AG04450 (cell line): ENCODE measurements around the gene AMOTL2. TPM values are rescaled to one million over a fixed set of nuclear protein-coding genes. Genes with fewer than 3 reads are reported as not detected.
A peak's percentile ranks its signal among the peaks of the same experiment; 100 is the strongest.

Experiments
- CTCF ChIA-PET: fragments of 300-600, 350-600 bp; formaldehyde crosslinking; extraction: SDS; loops from one replicate; lab custom pipeline; 2022; ENCODE audit warnings: antibody characterized with exemption, inconsistent platforms; lab: Charles Lee
- POLR2A ChIA-PET: fragments of 350-600 bp; formaldehyde crosslinking; extraction: SDS; loops from one replicate; lab custom pipeline; 2021; ENCODE audit warnings: antibody characterized with exemption, inconsistent platforms; lab: Yijun Ruan, JAX
- DNase-seq: peaks from one replicate; pipeline ENCODE4 v3.0.0-alpha.2; 2011; ENCODE audit warnings: low read depth, low spot score
- H3K27ac ChIP-seq: one replicate; pipeline ENCODE4 v1.5.1; 2012; ENCODE audit warnings: low read depth, low read length, control low read depth
- H3K27me3 ChIP-seq: one replicate; pipeline ENCODE4 v1.6.0; 2012; ENCODE audit warnings: low read length; ENCODE audit not compliant: control insufficient read depth, insufficient read depth
- H3K4me3 ChIP-seq: 2 replicates; pipeline ENCODE4 v1.5.1; 2011; ENCODE audit warnings: mild to moderate bottlenecking, low read depth, low read length, control low read depth
- H3K9me3 ChIP-seq: 2 replicates; pipeline ENCODE4 v1.5.1; 2012; ENCODE audit warnings: low read length; ENCODE audit not compliant: control insufficient read depth, insufficient read depth
- polyA plus RNA-seq: library from polyadenylated mRNA; depleted of rRNA; stranded (reverse); fragments of >200 nt; gene quantifications from 2 replicates; pipeline ENCODE4 v1.2.3, GENCODE V29; 2011
- TF ChIP-seq, protein P1 (sequence below): IDR thresholded peaks from 2 replicates; pipeline ENCODE4 v1.5.1; 2011; ENCODE audit warnings: low read depth, low read length, control low read depth, inconsistent platforms

Gene AMOTL2
- polyA plus RNA-seq, 1 experiment = 74.5 TPM

DNA sequence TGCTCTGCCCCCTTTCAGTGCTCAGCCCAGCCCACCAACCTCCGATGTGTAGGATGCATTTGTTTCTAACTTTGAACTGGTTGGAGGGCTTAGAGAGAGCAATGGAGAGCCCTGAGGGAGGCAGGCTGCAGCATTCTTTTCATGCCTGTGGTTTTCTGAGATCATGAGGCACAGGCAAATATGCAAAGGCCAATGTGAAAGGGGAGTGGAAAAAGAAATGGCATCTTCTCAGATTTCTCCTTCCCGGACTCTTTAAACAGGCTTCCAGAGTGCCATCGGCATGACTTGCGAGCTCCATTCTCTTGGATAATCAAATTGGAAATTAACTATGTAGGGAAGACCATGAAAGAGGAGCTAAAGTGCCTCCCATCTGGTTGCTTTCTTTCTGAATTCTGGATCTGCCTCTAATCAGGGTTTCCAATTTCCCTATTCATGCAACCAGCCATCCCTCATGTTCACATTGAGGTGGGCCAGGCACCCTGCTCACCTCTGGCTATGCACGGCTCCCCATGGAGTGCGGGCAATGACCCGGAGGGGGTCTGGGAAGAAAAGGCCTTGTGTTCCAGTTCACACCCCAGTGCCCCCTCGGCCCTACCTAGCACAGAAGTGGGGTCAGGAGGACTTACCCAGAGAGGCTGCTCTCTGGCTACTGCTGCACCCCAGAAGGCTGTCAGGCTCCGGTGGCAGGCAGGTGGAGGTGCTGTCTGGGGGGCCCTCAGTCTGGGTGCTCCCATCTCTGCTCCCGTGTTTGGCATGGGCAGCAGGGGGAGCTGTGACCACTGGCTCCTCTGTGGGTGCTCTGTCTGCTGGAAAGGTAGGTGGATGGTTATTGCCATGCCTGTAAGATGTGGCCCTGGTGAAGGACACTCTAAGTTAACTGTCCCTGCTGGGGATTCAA, 16.1 kb downstream of the AMOTL2 start:
- Histone ChIP-seq H3K4me3 (peak overlapping the region; percentile 13; the same call in 1 of the 2 replicates), H3K27me3 (no peaks in the 10 kb centered on the region), H3K9me3 (no peaks in the 10 kb centered on the region; the same call in 1 of the 2 replicates), H3K27ac (peak overlapping the region; percentile 98)
- CTCF ChIA-PET = interaction anchor here (0.5 to 6.9 kb wide), 12 partner anchors 25 to 135 kb away, joined by 3 to 55 read pairs (median 4); no protein-coding TSS in a partner anchor
- DNase-seq = peak; percentile 96
- POLR2A ChIA-PET = interaction anchor here (1.0 to 5.3 kb wide), 16 partner anchors 8 to 127 kb away, joined by 3 to 53 read pairs (median 4); partner anchors contain the start of gene AMOTL2
- TF ChIP-seq, protein P1, sequence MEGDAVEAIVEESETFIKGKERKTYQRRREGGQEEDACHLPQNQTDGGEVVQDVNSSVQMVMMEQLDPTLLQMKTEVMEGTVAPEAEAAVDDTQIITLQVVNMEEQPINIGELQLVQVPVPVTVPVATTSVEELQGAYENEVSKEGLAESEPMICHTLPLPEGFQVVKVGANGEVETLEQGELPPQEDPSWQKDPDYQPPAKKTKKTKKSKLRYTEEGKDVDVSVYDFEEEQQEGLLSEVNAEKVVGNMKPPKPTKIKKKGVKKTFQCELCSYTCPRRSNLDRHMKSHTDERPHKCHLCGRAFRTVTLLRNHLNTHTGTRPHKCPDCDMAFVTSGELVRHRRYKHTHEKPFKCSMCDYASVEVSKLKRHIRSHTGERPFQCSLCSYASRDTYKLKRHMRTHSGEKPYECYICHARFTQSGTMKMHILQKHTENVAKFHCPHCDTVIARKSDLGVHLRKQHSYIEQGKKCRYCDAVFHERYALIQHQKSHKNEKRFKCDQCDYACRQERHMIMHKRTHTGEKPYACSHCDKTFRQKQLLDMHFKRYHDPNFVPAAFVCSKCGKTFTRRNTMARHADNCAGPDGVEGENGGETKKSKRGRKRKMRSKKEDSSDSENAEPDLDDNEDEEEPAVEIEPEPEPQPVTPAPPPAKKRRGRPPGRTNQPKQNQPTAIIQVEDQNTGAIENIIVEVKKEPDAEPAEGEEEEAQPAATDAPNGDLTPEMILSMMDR = peak; percentile 41; the same call in 1 of the 2 replicates

DNA sequence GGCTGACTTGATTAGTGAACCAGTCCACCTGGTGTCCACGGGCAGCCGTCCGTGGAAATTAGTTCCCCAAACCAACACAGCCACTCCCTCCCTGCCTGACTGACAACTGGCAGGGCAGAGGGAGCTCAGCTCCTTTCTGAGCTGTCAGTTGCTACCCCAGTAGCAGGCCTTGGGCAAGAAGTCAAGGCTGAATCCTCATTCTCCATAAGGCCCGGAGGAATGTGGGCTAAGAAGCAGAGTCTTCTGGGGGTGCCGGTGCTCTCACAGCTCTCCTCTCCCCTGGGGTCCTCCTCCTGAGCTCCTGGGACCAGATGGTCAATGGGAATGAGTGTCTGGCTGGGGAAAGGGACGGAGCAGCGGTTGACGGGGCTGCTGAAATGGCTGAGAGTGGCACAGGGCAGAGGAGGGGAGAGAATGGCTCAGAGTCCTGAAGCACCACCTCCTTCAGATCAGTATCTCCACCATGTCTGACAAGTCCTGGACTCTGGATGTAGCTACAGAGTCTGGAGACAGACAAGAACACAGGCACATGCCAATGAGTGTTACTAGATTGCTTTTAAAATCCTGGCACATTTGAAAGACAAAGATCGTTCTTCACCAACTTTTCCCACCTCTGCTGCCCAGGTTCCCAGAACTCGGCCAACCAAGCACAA, 16.9 kb downstream of the AMOTL2 start:
- H3K9me3 ChIP-seq = no peaks in the 10 kb centered on the region; the same call in 1 of the 2 replicates
- TF ChIP-seq, protein P1 = no peak
- no peak for DNase-seq
- H3K27me3 ChIP-seq = no peaks in the 10 kb centered on the region
- ChIA-PET POLR2A (interaction anchor here (1.0 to 6.3 kb wide), 16 partner anchors 8 to 127 kb away, joined by 3 to 53 read pairs (median 4); partner anchors contain the start of gene AMOTL2), CTCF (interaction anchor here (0.5 to 6.9 kb wide), 11 partner anchors 25 to 146 kb away, joined by 3 to 55 read pairs (median 5); no protein-coding TSS in a partner anchor)
- peak overlapping the region; percentile 13 for H3K4me3 ChIP-seq
- peak overlapping the region; percentile 98 for H3K27ac ChIP-seq

DNA sequence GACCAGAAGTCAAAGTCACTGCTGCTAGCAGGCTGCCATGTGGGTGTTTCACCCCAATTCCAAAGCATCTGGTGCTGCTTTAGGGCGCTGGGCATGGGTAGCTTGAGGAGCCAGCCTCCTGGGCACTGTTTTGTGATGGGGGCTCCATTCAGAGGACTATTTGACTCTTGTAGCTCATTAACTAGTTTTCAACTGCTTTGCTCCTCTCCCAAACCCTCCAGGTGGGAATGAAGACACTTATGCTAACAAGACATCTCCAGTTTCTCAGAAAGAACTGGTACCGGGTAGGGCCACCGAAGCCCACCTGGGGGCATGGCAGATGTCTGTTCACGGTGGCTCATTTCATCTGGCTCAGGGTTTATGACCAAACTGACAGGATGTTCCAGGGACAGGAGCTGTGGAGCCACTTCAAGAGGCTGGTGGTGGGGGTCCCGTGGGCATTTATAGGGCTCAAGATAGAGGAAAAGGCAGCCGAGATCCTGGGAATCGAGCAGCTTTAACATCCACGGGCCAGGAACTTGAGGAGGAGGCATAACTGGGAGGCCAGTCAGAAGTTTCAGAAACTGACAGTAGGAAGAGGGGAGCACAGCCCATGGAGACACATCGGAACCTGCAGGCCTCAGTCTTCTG, 17.7 kb downstream of the AMOTL2 start:
- Histone ChIP-seq H3K27ac (peak overlapping the region; percentile 98), H3K9me3 (no peaks in the 10 kb centered on the region; the same call in 1 of the 2 replicates), H3K4me3 (no peak overlapping the region), H3K27me3 (no peaks in the 10 kb centered on the region)
- DNase-seq = no peak
- ChIA-PET POLR2A (interaction anchor here (0.9 to 6.3 kb wide), 8 partner anchors 9 to 130 kb away, joined by 3 to 53 read pairs (median 5); partner anchors contain the start of genes AMOTL2, ANAPC13 and CEP63), CTCF (interaction anchor here (1.1 to 6.9 kb wide), 6 partner anchors 16 to 145 kb away, joined by 3 to 55 read pairs (median 6); no protein-coding TSS in a partner anchor)
- TF ChIP-seq, protein P1 = no peak

DNA sequence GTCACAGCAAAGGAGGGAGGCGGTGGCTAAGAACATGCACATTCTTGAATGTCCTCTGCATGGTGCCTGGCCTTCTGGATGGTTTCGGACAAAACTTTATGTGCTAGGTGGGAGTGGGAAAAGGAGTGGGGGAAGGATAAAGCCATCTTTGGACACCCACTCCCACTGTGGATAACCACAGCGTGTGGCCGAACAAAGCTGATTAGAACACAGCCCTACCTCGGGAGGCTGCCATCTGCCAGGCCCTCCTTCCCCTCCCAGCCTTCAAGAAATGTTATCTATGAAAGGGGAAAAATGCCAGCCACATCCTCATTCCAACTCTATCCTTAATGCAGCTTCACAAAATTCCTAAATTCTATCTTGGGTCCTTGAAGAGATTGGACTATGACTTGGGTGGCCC, 18.8 kb downstream of the AMOTL2 start:
- H3K4me3 ChIP-seq = no peak overlapping the region
- H3K27me3 ChIP-seq = no peaks in the 10 kb centered on the region
- ChIA-PET CTCF (interaction anchor here (1.1 to 6.9 kb wide), 6 partner anchors 15 to 118 kb away, joined by 3 to 55 read pairs (median 6); no protein-coding TSS in a partner anchor), POLR2A (interaction anchor here (0.9 to 6.3 kb wide), 7 partner anchors 10 to 131 kb away, joined by 3 to 53 read pairs (median 12); partner anchors contain the start of genes AMOTL2, ANAPC13 and CEP63)
- H3K9me3 ChIP-seq = no peaks in the 10 kb centered on the region; the same call in 1 of the 2 replicates
- TF ChIP-seq, protein P1 = no peak
- DNase-seq = no peak
- H3K27ac ChIP-seq = no peak overlapping the region
